Measurements from ENCODE around the gene MUC12. TPM values are rescaled to one million over a fixed set of nuclear protein-coding genes. Genes with fewer than 3 reads are reported as not detected.
"Not testable (repeated sequence)": the region's sequence is repeated elsewhere in the genome, so short reads cannot be mapped to it uniquely, and the experiment has no call there.

MUC12 gene
- total and polyA plus RNA-seq, 2 of the 4 experiments (the other 2 are of a cell fraction): 4.0 TPM; not detected in 1

DNA sequence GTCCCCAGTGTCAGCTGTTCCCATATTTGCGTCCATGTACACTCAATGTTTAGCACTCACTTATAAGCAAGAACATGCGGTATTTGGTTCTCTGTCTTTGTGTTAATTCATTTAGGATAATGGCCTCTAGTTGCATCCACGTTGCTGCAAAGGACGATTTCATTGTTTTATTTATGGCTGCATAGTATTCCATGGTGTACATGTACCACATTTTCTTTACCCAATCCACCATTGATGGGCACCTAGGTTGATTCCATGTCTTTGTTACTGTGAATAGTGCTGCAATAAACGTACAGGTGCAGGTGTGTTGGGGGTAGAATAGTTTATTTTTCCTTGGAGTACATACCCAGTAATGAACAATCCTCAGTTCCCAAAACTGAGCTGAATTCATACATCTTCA is 91.6 kb downstream of the MUC12 start:
- DNase-seq: no peak
- no CpG with 5 or more reads among the region's 5 CpGs for WGBS, 2 experiments (ENCODE audit: extremely low coverage in 2 of 2, insufficient read length in 1 of 2)
- no peak overlapping the region for H4K91ac ChIP-seq (ENCODE audit: insufficient read depth, low read depth, low read length)
- H2AK5ac ChIP-seq (ENCODE audit: low read depth, low read length): no peak overlapping the region
- 0 out of 2 replicates have a peak, but pooled peaks cover 2% of the 10 kb centered on the region for H3K9me1 ChIP-seq (ENCODE audit: insufficient read depth, low read length)
- no peak overlapping the region for H2BK15ac ChIP-seq (ENCODE audit: low read depth, low read length)
- H3K4ac ChIP-seq (ENCODE audit: low read depth, low read length): no peak overlapping the region
- dilution Hi-C loops (cut with HindIII; ENCODE audit: low sequenced_read_pairs, unreplicated experiment) (no loop called here), in situ Hi-C loops (cut with MboI; ENCODE audit: low sequenced_read_pairs) (loop anchor here (5.0 to 25.0 kb wide), 2 partner anchors 94 to 349 kb away; partner anchors contain the start of genes EPO, MUC12 and POP7), intact Hi-C loops (cut with micrococcal nuclease) (no loop called here)
- no peak overlapping the region for H2BK5ac ChIP-seq (ENCODE audit: low read depth, low read length, poor library complexity, severe bottlenecking)
- ATAC-seq (ENCODE audit: low read depth): no peak
- BruUV-seq (replicated peaks): no TSS peak
- H2BK120ac ChIP-seq (ENCODE audit: low read depth, low read length): no peak overlapping the region
- H3K27ac ChIP-seq (ENCODE audit: insufficient read depth, low read length): no peak overlapping the region
- H2BK20ac ChIP-seq (ENCODE audit: low read depth, low read length): no peak overlapping the region
- H4K20me1 ChIP-seq (ENCODE audit: insufficient read depth, low read length): no peaks in the 10 kb centered on the region
- peaks cover 26% of the 10 kb centered on the region for H3K27me3 ChIP-seq (ENCODE audit: control insufficient read depth, insufficient read depth, low read length)
- H3K79me1 ChIP-seq (ENCODE audit: low read depth in 1 of 2, low read length in 2 of 2): no peaks in the 10 kb centered on the region
- no peak overlapping the region for H3K23ac ChIP-seq (ENCODE audit: low read depth, low read length)
- no peak overlapping the region for H3K56ac ChIP-seq (ENCODE audit: extremely low read depth, insufficient read depth, low read length)
- H3K4me3 ChIP-seq (ENCODE audit: insufficient read depth, low read depth, low read length): no peak overlapping the region
- no peak overlapping the region for H3K14ac ChIP-seq (replicated peaks; ENCODE audit: low read depth, low read length)
- H2AFZ ChIP-seq (replicated peaks; ENCODE audit: low read length, poor library complexity): no peak overlapping the region
- H3K36me3 ChIP-seq (ENCODE audit: control insufficient read depth, insufficient read depth, low read length): no peaks in the 10 kb centered on the region
- H3K9ac ChIP-seq (ENCODE audit: low read depth, low read length): no peak overlapping the region
- H3K4me1 ChIP-seq (ENCODE audit: control insufficient read depth, insufficient read depth, low read length): no peaks in the 10 kb centered on the region
- H3K4me2 ChIP-seq (ENCODE audit: low read depth, low read length): no peak overlapping the region
- ChIA-PET POLR2A (ENCODE audit: unreplicated experiment) (no interaction called here), CTCF (no interaction called here)
- TF ChIP-seq SMC3 (IDR thresholded peaks at IDR 0.05; ENCODE audit: low read depth, low read length): no peak
- H3K9me3 ChIP-seq (ENCODE audit: control insufficient read depth, insufficient read depth, low read length): no peaks in the 10 kb centered on the region
- H4K8ac ChIP-seq (ENCODE audit: low read depth in 2 of 2, low read length in 2 of 2): no peak overlapping the region
- no peak overlapping the region for H3K18ac ChIP-seq (ENCODE audit: low read depth, low read length)
- no peak overlapping the region for H4K5ac ChIP-seq (ENCODE audit: low read depth, low read length)
- no peak overlapping the region for H2AK9ac ChIP-seq (replicated peaks; ENCODE audit: low read depth, low read length, poor library complexity)

- H3K27me3 ChIP-seq (ENCODE audit: control insufficient read depth, insufficient read depth, low read length): peaks cover 25% of the 10 kb centered on the region
- H3K4me3 ChIP-seq (ENCODE audit: insufficient read depth, low read depth, low read length); POLR2A ChIA-PET (ENCODE audit: unreplicated experiment); H2BK15ac ChIP-seq (ENCODE audit: low read depth, low read length); dilution Hi-C loops (cut with HindIII; ENCODE audit: low sequenced_read_pairs, unreplicated experiment); intact Hi-C loops (cut with micrococcal nuclease); H3K14ac ChIP-seq (replicated peaks; ENCODE audit: low read depth, low read length); H4K5ac ChIP-seq (ENCODE audit: low read depth, low read length); H3K9me1 ChIP-seq (ENCODE audit: insufficient read depth, low read length); H2AFZ ChIP-seq (replicated peaks; ENCODE audit: low read length, poor library complexity); H4K91ac ChIP-seq (ENCODE audit: insufficient read depth, low read depth, low read length); H3K4me1 ChIP-seq (ENCODE audit: control insufficient read depth, insufficient read depth, low read length); H4K20me1 ChIP-seq (ENCODE audit: insufficient read depth, low read length); H2BK5ac ChIP-seq (ENCODE audit: low read depth, low read length, poor library complexity, severe bottlenecking); DNase-seq; H2AK5ac ChIP-seq (ENCODE audit: low read depth, low read length); H3K79me1 ChIP-seq (ENCODE audit: low read depth in 1 of 2, low read length in 2 of 2); H3K56ac ChIP-seq (ENCODE audit: extremely low read depth, insufficient read depth, low read length); H3K27ac ChIP-seq (ENCODE audit: insufficient read depth, low read length); H2BK120ac ChIP-seq (ENCODE audit: low read depth, low read length); H4K8ac ChIP-seq (ENCODE audit: low read depth in 2 of 2, low read length in 2 of 2); ATAC-seq (ENCODE audit: low read depth); H3K4ac ChIP-seq (ENCODE audit: low read depth, low read length); CTCF ChIA-PET; H3K18ac ChIP-seq (ENCODE audit: low read depth, low read length); H2BK20ac ChIP-seq (ENCODE audit: low read depth, low read length); H3K23ac ChIP-seq (ENCODE audit: low read depth, low read length); H3K9me3 ChIP-seq (ENCODE audit: control insufficient read depth, insufficient read depth, low read length); H3K9ac ChIP-seq (ENCODE audit: low read depth, low read length); BruUV-seq (replicated peaks); H2AK9ac ChIP-seq (replicated peaks; ENCODE audit: low read depth, low read length, poor library complexity); H3K4me2 ChIP-seq (ENCODE audit: low read depth, low read length); H3K36me3 ChIP-seq (ENCODE audit: control insufficient read depth, insufficient read depth, low read length): not testable (repeated sequence)
- 56% methylated on average over 7 of the region's 9 CpGs; no CpG with 5 or more reads in 1 of the 2 experiments for WGBS, 2 experiments (ENCODE audit: extremely low coverage in 2 of 2, insufficient read length in 1 of 2)
- in situ Hi-C loops (cut with MboI; ENCODE audit: low sequenced_read_pairs): loop anchor here (5.0 to 25.0 kb wide), 2 partner anchors 97 to 352 kb away; partner anchors contain the start of genes EPO, MUC12 and POP7
Observed at GRCh38 chr7:101064176-101064550, 94.8 kb downstream of the MUC12 start.

Data from IMR-90 (cell line).